Mesothelial cell of epicardium (in vitro differentiated cells): ENCODE results near the gene APBB1. TPM values are rescaled to one million over a fixed set of nuclear protein-coding genes. Genes with fewer than 3 reads are reported as not detected.

Experiments used
- DNase-seq, 2 experiments: peaks; one replicate each; pipeline ENCODE4 v3.0.0; 2021; ENCODE audit warnings: low spot score in 2 of 2; ENCODE audit not compliant: unreplicated experiment in 2 of 2
- H3K27ac Mint-ChIP-seq: 2 replicates; pipeline ENCODE4 v1.8.0; 2021; ENCODE audit warnings: mixed read lengths
- H3K27me3 Mint-ChIP-seq: 2 replicates; pipeline ENCODE4 v1.8.0; 2021; ENCODE audit warnings: low read depth, mixed read lengths
- H3K36me3 Mint-ChIP-seq: 2 replicates; pipeline ENCODE4 v1.8.0; 2021; ENCODE audit warnings: mixed read lengths
- H3K4me1 Mint-ChIP-seq: 2 replicates; pipeline ENCODE4 v1.8.0; 2021; ENCODE audit warnings: mixed read lengths
- H3K4me3 Mint-ChIP-seq: 2 replicates; pipeline ENCODE4 v1.8.0; 2021; ENCODE audit warnings: mild to moderate bottlenecking, moderate library complexity, mixed read lengths
- H3K9me3 Mint-ChIP-seq: 2 replicates; pipeline ENCODE4 v1.8.0; 2021; ENCODE audit warnings: mixed read lengths
- CTCF ChIP-seq: fragments of 200-600 bp; sonication (generic); IDR thresholded peaks from one replicate; pipeline ENCODE4 v1.5.0; 2021; ENCODE audit warnings: antibody characterized with exemption; ENCODE audit not compliant: unreplicated experiment
- total RNA-seq: library from RNA; stranded (reverse); gene quantifications from 3 replicates; pipeline ENCODE4 v1.2.1, GENCODE V29; 2021

APBB1 gene
- total RNA-seq, 1 donor from 2014 or later: 62.4 TPM

GRCh38 chr11:6378640-6378989 is 40.3 kb downstream of the APBB1 start:
- Mint-ChIP-seq H3K27ac (no peak overlapping the region), H3K9me3 (no peaks in the 10 kb centered on the region), H3K36me3 (no peaks in the 10 kb centered on the region), H3K4me1 (peaks cover 13% of the 10 kb centered on the region), H3K27me3 (peaks cover 9% of the 10 kb centered on the region), H3K4me3 (no peak overlapping the region)
- TF ChIP-seq CTCF: no peak
- DNase-seq: no peak

GRCh38 chr11:6377902-6378639 is 40.8 kb downstream of the APBB1 start:
- no peak for TF ChIP-seq CTCF
- DNase-seq: no peak
- H3K4me1 Mint-ChIP-seq: peaks cover 11% of the 10 kb centered on the region
- no peak overlapping the region for H3K4me3 Mint-ChIP-seq
- no peak overlapping the region for H3K27ac Mint-ChIP-seq
- peaks cover 9% of the 10 kb centered on the region for H3K27me3 Mint-ChIP-seq
- H3K9me3 Mint-ChIP-seq: no peaks in the 10 kb centered on the region
- H3K36me3 Mint-ChIP-seq: no peaks in the 10 kb centered on the region

GRCh38 chr11:6371825-6372224 is 47.1 kb downstream of the APBB1 start:
- no peak for TF ChIP-seq CTCF
- DNase-seq: no peak
- peaks cover 5% of the 10 kb centered on the region for H3K27me3 Mint-ChIP-seq
- H3K4me3 Mint-ChIP-seq: no peak overlapping the region
- H3K36me3 Mint-ChIP-seq: no peaks in the 10 kb centered on the region
- no peaks in the 10 kb centered on the region for H3K4me1 Mint-ChIP-seq
- H3K9me3 Mint-ChIP-seq: no peaks in the 10 kb centered on the region
- no peak overlapping the region for H3K27ac Mint-ChIP-seq

GRCh38 chr11:6365659-6366058 is 53.2 kb downstream of the APBB1 start:
- no peak for DNase-seq
- Mint-ChIP-seq H3K4me1 (no peaks in the 10 kb centered on the region), H3K36me3 (no peaks in the 10 kb centered on the region), H3K27me3 (no peaks in the 10 kb centered on the region), H3K27ac (no peak overlapping the region), H3K4me3 (no peak overlapping the region), H3K9me3 (no peaks in the 10 kb centered on the region)
- TF ChIP-seq CTCF: no peak

- Mint-ChIP-seq H3K4me3 (no peak overlapping the region), H3K27ac (no peak overlapping the region), H3K9me3 (no peaks in the 10 kb centered on the region), H3K4me1 (no peaks in the 10 kb centered on the region), H3K36me3 (no peaks in the 10 kb centered on the region), H3K27me3 (no peaks in the 10 kb centered on the region)
- TF ChIP-seq CTCF: peak; percentile 66
- DNase-seq: peak; percentile 63 to 80
Measured at GRCh38 chr11:6362873-6363678, 55.8 kb downstream of the APBB1 start.
